ENCODE results near the gene SERTAD2. TPM values are rescaled to one million over a fixed set of nuclear protein-coding genes. Genes with fewer than 3 reads are reported as not detected.

Gene SERTAD2
- 8.9 and 21.3 TPM in 2 replicates for total RNA-seq

GRCh38 chr2:64653109-64654062 is at the start of gene SERTAD2:
Gene SERTAD2, minus strand, starts transcription at chr2:64653913. Its CDS starts 17,042 bp downstream, at chr2:64636871.
- no peak for DNase-seq (ENCODE audit: low read depth)

DNA sequence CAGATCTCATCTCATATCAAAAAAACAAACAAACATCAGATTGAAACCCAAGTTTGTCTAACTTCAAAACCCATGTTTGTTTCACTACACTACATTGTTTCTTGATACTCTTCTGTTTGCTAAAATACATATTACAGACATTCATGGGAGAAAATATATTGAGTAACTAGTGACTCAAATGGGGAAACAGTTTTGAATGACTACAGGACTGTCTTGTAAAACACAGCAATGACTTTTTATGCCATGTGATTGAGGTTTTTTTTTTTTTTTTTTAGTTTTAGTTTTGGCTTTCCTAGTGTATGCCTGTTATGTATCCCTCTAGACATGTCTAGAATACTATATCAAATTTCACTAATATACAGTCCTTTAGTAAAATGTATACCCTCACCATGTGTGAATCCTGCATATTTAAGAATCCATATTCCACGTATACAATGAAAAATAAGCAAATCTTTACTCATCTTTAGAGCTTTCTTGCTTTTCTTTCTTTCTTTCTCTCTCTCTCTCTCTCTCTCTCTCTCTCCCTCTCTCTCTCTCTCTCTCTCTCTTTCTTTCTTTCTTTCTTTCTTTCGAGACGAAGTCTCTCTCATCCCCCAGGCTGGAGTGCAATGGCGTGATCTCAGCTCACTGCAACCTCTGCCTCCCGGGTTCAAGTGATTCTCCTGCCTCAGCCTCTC is 46.6 kb upstream of the SERTAD2 start:
- DNase-seq (ENCODE audit: low read depth) = peak; percentile 63

DNA sequence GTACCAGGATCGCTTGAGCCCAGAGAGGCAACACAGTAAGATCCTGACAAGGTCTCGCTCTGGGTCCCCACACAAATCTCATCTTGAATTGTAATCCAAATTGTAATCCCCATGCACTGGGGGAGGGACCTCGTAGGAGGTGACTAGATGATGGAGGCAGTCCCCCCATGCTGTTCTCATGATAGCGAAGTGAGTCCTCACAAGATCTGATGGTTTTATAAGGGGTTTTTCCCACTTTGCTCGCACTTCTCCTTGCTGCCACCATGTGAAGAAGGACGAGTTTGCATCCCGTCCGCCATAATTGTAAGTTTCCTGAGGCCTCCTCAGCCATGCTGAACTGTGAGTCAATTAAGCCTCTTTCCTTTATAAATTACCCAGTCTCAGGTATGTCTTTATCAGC is 46.0 kb upstream of the SERTAD2 start:
- no peak for DNase-seq (ENCODE audit: low read depth)

DNA sequence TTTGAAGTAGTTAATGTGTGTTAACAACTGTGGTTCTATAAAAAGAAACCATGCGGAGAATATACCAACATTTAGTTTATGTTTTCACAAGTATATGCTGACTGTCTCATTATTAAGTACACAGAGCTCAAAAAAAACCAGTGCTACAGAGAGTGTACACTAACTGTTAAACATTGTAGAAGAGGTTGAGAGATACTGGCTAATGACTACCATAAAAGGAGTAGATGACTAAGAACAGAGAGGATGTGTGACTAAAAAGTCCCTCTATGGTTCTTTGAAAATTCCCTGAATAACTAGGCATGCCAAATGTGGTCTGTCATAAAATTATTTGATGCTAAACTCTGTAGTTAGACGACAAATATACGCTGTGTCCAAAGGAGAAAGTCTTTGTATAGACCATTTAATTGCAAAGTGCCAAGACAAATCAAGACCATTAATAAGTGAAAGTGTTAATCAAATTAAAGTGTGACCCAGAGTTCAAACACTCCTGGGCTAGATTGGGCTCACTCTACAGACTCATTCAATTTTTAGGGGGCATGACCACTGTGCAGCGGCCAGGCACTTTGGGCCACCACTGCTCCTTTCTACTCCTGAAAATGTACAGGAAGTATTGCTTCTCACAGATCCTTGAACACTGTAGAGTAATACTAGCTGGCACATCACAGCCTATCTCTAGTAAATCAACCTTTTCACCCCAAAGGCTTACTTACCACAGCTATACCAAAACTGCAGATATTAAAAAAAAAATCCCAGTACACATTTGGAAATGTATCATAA is 45.1 kb upstream of the SERTAD2 start:
- peak; percentile 98 for DNase-seq (ENCODE audit: low read depth)

DNA sequence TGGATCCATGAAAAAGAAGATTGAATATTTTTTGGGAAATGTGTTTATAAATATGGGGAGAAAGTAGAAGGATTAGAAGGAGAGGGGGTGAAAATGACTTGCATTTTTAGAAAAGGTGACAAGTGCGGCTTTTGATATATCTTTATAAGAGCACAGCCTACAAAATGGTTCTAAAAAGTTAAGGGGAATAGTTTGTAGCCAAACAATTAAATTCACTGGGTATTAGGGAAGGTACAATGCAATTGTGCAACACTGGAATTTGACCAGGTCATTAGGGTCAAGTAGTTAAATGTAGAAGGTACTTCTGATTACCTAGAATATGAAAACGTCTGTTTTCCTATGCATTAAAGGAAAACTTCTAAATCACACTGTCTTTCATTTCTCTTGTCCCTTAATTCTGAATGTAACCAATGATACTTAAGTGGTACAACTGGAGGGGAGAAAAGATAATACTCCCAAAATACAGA is 44.5 kb upstream of the SERTAD2 start:
- DNase-seq (ENCODE audit: low read depth) = peak; percentile 67

GRCh38 chr2:64697297-64698176 is 43.8 kb upstream of the SERTAD2 start:
- DNase-seq (ENCODE audit: low read depth) = peak; percentile 61

DNA sequence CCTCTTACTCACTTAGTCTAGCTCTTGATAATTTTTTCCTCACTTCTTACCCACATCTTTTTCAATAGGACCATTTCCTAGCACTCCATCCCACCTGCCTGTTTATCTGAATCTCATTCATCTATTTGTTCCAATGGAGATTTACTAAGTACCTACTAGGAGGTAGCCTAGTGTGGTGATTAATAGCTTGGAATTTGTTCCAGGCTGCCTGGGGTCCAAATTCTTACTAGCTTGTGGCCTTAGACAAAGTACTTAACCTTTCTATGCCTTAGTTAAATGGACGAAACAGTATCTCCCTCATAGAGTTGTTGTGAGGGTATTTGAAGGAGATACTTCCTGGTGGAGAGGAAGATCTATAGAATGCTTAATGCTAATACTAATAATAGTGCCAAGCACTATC is 42.9 kb upstream of the SERTAD2 start:
- DNase-seq (ENCODE audit: low read depth) = peak; percentile 59

GRCh38 chr2:64695721-64696261 is 42.1 kb upstream of the SERTAD2 start:
- DNase-seq (ENCODE audit: low read depth) = peak; percentile 78

DNA sequence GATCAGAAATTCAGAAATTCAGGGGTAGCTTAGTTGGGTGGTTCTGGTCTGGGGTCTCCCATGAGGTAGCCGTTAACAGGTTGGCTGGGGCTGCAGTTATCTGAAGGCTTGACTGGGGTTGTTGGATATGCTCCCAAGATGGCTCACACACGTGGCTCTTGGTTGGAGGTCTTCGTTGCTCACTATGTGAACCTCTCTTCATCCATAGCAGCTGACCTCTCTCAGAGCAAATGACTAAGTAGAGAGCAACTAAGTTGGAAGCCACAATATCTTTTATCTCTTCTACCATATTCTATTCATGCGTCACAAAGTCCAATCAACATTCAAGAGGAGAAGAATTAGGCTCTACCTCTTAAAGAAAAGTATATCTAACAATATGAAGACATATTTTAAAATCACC is 38.7 kb upstream of the SERTAD2 start:
- no peak for DNase-seq (ENCODE audit: low read depth)

DNA sequence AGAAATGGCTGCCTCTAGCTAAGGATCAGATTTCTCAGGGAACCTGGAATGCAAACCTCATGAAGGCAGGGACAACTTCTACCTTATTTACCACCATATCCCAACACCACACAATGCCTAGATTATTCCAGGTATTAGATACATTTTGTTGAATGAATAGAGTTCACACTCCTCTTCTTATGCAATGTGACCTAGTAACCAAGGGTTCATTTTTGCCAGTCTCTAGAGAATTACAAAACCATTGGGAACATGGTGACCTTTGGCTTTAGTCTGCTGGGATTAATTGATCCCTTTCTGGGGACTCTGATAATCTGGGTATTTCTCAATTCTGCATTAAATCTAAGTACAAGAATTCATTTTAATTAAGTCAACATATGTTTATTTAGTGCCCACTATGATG is 35.2 kb upstream of the SERTAD2 start:
- no peak for DNase-seq (ENCODE audit: low read depth)

- no peak for DNase-seq (ENCODE audit: low read depth)
These were observed 32.7 kb upstream of the SERTAD2 start for GRCh38 chr2:64686283-64686956.

DNA sequence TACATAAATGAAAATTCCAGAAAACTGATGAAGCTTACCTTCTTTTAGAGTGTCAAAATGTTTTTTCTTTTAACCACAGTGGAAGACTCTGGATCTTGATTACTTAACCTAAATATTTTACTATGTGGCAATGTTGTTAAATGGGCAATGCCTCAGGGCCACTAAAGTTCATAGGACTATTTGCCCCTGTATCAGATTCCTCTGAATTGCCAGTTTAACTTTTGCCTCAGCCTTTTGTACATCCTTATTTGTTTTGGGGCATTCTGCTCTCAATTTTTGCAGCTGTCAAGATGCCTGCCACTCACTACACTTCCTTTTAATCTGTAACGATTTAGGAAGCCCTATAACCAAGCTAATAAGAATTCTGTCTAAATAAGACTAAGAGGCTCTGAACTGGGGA is 31.7 kb upstream of the SERTAD2 start:
- peak; percentile 83 for DNase-seq (ENCODE audit: low read depth)

DNA sequence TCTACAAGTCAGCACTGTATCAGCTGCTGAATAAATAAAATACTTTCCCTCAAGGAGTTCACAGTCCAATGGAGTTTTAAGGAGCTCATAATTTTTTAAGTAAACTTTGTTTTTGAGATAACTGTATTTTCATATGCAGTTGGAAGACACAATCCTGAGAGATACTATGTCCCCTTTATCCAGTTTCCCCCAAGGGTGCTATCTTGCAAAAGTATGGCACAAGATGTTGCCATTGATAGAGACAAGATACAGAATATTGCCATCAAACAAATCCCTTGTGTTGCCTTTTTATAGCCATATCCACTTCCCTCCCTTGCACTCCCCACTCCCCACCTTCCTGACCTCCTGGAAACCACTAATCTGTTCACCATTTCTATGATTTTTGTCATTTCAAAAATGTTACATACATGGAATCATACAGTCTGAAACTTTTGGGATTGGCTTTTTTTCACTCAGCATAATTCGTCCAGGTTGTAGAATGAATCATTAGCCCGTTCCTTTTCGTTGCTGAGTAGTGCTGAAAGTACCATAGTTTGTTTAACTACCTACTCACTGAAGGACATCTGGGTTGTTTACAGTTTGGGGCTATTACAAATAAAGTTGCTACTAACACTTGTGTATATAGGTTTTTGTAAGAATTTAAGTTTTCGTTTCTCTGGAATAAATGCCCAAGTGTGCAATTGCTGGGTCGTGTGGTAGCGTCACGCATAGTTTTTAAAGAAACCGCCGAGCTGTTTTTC is 30.2 kb upstream of the SERTAD2 start:
- no peak for DNase-seq (ENCODE audit: low read depth)

GRCh38 chr2:64681479-64681967 is 27.8 kb upstream of the SERTAD2 start:
- no peak for DNase-seq (ENCODE audit: low read depth)

DNA sequence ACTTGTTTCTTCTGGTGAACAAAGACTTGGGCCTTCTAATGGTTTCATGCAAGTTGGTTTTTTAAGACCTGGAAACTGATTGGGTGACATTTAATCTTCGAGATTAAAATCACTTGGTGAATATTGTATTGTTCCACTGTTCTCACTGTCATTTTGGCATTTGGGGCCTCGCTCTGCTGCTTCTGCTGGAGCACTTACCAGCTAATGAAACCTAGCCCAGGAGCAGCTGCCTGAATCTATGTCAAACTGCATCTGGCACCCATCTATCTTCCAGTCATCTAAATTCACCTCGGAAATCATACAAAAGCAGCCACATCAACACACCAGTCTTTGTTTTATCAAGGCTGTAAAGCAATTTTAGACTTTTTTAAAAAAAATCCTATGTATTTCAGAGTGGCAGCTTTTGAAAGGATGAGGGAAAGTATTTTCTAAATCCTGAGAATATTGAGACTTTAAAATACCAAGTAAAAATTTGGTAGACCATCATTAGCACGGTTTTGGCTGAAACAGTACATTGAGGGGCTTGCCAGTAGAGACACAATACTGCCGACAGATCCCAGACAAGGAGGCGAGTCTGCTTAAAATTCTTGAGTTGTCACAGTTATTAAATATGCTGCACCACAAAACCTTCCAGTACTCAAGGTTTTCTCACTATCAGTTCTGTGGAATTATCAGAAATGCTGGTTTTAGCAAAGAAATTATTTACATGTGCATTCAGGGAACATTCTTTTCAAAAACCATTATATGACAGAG is 26.1 kb upstream of the SERTAD2 start:
- DNase-seq (ENCODE audit: low read depth) = no peak

GRCh38 chr2:64678771-64679590 is 25.3 kb upstream of the SERTAD2 start:
- DNase-seq (ENCODE audit: low read depth) = no peak

DNA sequence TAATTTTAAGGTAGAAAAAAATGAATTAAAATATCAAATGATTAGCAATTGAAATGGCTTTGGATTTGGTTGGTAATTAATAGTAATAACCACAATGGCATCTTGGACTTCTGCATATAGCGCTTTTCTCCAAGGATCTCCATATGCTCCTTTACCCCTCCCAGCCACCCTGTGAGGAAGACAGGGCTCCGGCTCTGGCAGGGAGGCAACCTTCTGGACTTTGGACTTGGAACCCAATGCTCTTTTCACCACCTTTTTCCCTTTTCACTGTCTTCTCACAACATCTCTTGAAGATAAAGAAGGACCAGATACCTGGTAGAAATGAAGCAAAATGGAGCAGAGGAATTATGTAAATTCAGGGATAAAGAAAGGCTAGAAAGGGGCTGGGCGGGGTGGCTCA is 23.8 kb upstream of the SERTAD2 start:
- no peak for DNase-seq (ENCODE audit: low read depth)

- peak; percentile 71 for DNase-seq (ENCODE audit: low read depth)
These were observed 22.1 kb upstream of the SERTAD2 start for GRCh38 chr2:64675860-64676259.

Measured in renal cortical epithelial cell (primary cell).